ENCODE data around the gene RAI14.
"Not testable (repeated sequence)": the region's sequence is repeated elsewhere in the genome, so short reads cannot be mapped to it uniquely, and the experiment has no call there.

RAI14 gene

GRCh38 chr5:34722183-34722582 is 66.1 kb downstream of the RAI14 start:
- DNase-seq (ENCODE audit: low read depth, low spot score) = no peak
- no peak overlapping the region for H3K27ac ChIP-seq

- DNase-seq (ENCODE audit: low read depth, low spot score) = no peak
- H3K27ac ChIP-seq = no peak overlapping the region
Measured at GRCh38 chr5:34724741-34725140, 68.6 kb downstream of the RAI14 start.

- DNase-seq (ENCODE audit: low read depth, low spot score); H3K27ac ChIP-seq: not testable (repeated sequence)
Measured at GRCh38 chr5:34727166-34727749, 71.1 kb downstream of the RAI14 start.

- DNase-seq (ENCODE audit: low read depth, low spot score) = no peak
- no peak overlapping the region for H3K27ac ChIP-seq
Measured at GRCh38 chr5:34728236-34728635, 72.1 kb downstream of the RAI14 start.

- no peak overlapping the region for H3K27ac ChIP-seq
Measured at GRCh38 chr5:34731435-34732232, 75.5 kb downstream of the RAI14 start.

GRCh38 chr5:34734326-34734725 is 78.2 kb downstream of the RAI14 start:
- no peak overlapping the region for H3K27ac ChIP-seq
- DNase-seq (ENCODE audit: low read depth, low spot score) = no peak

More at GRCh38 chr5:34731435-34732232, 75.5 kb downstream of the RAI14 start:
- no peak for DNase-seq (ENCODE audit: low read depth, low spot score)

GRCh38 chr5:34735491-34736426 is 79.6 kb downstream of the RAI14 start:
- DNase-seq (ENCODE audit: low read depth, low spot score) = no peak
- H3K27ac ChIP-seq = no peak overlapping the region

- DNase-seq (ENCODE audit: low read depth, low spot score) = no peak
- no peak overlapping the region for H3K27ac ChIP-seq
Measured at GRCh38 chr5:34736445-34737115, 80.5 kb downstream of the RAI14 start.

GRCh38 chr5:34737731-34738130 is 81.6 kb downstream of the RAI14 start:
- no peak for DNase-seq (ENCODE audit: low read depth, low spot score)
- no peak overlapping the region for H3K27ac ChIP-seq

GRCh38 chr5:34738381-34738780 is 82.3 kb downstream of the RAI14 start:
- DNase-seq (ENCODE audit: low read depth, low spot score) = no peak
- H3K27ac ChIP-seq = no peak overlapping the region

GRCh38 chr5:34740389-34740806 is 84.3 kb downstream of the RAI14 start:
- no peak overlapping the region for H3K27ac ChIP-seq
- no peak for DNase-seq (ENCODE audit: low read depth, low spot score)

- no peak overlapping the region for H3K27ac ChIP-seq
- no peak for DNase-seq (ENCODE audit: low read depth, low spot score)
Measured at GRCh38 chr5:34742061-34742460, 85.9 kb downstream of the RAI14 start.

GRCh38 chr5:34743878-34744277 is 87.8 kb downstream of the RAI14 start:
- H3K27ac ChIP-seq = no peak overlapping the region
- no peak for DNase-seq (ENCODE audit: low read depth, low spot score)

GRCh38 chr5:34748431-34748830 is 92.3 kb downstream of the RAI14 start:
- no peak overlapping the region for H3K27ac ChIP-seq
- DNase-seq (ENCODE audit: low read depth, low spot score) = no peak

GRCh38 chr5:34749431-34749873 is 93.3 kb downstream of the RAI14 start:
- no peak for DNase-seq (ENCODE audit: low read depth, low spot score)
- H3K27ac ChIP-seq = no peak overlapping the region

GRCh38 chr5:34750206-34750605 is 94.1 kb downstream of the RAI14 start:
- no peak for DNase-seq (ENCODE audit: low read depth, low spot score)
- H3K27ac ChIP-seq = no peak overlapping the region

- H3K27ac ChIP-seq = no peak overlapping the region
- DNase-seq (ENCODE audit: low read depth, low spot score) = no peak
Measured at GRCh38 chr5:34751807-34752736, 95.9 kb downstream of the RAI14 start.

GRCh38 chr5:34753236-34753635 is 97.1 kb downstream of the RAI14 start:
- DNase-seq (ENCODE audit: low read depth, low spot score); H3K27ac ChIP-seq: not testable (repeated sequence)

GRCh38 chr5:34755926-34756325 is 99.8 kb downstream of the RAI14 start:
- H3K27ac ChIP-seq = no peak overlapping the region
- DNase-seq (ENCODE audit: low read depth, low spot score) = no peak
